Natural killer cell (primary cell): ENCODE data around the gene TMEM120A. TPM values are rescaled to one million over a fixed set of nuclear protein-coding genes. Genes with fewer than 3 reads are reported as not detected.
A peak's percentile ranks its signal among the peaks of the same experiment; 100 is the strongest.

Source experiments
- ATAC-seq, 3 donors: fragments of 150-1000 bp in 2 of 3; fragments of 200-7000 bp in 1 of 3; cut with Tn5 transposase; 1 replicate in 1 of 3; 2 replicates in 2 of 3; pipeline ENCODE4 v1.10.0; 2021; ENCODE audit warnings: mild to moderate bottlenecking in 2 of 3, moderate library complexity in 2 of 3
- DNase-seq, 2 donors: peaks; one replicate each; pipeline versions ENCODE4 v3.0.0 to v3.0.0-alpha.2; 2013 to 2021; ENCODE audit warnings: mixed read lengths in 1 of 2
- H3K27ac ChIP-seq: one replicate; pipeline ENCODE4 v1.5.1; 2013; ENCODE audit warnings: mild to moderate bottlenecking, low read length
- H3K27me3 ChIP-seq: one replicate; pipeline ENCODE4 v1.6.1; 2013; ENCODE audit warnings: low read length; ENCODE audit not compliant: control insufficient read depth, insufficient read depth
- H3K36me3 ChIP-seq: one replicate; pipeline ENCODE4 v1.6.1; 2013; ENCODE audit warnings: low read length; ENCODE audit not compliant: control insufficient read depth, insufficient read depth
- H3K4me1 ChIP-seq: one replicate; pipeline ENCODE4 v1.6.1; 2013; ENCODE audit warnings: low read length; ENCODE audit not compliant: control insufficient read depth, insufficient read depth
- H3K4me3 ChIP-seq: one replicate; pipeline ENCODE4 v1.5.1; 2013; ENCODE audit warnings: low read length
- H3K9me3 ChIP-seq: one replicate; pipeline ENCODE4 v1.6.1; 2013; ENCODE audit warnings: low read length; ENCODE audit not compliant: control insufficient read depth, insufficient read depth
- H3K27ac Mint-ChIP-seq, 2 donors: one replicate each; pipeline ENCODE4 v1.8.0; 2022; ENCODE audit warnings: mild to moderate bottlenecking in 2 of 2, mixed read lengths in 2 of 2, moderate library complexity in 1 of 2
- H3K27me3 Mint-ChIP-seq, 2 donors: one replicate each; pipeline ENCODE4 v1.8.0; 2022; ENCODE audit warnings: low read depth in 2 of 2, mixed read lengths in 2 of 2
- H3K36me3 Mint-ChIP-seq: one replicate; pipeline ENCODE4 v1.8.0; 2022; ENCODE audit warnings: mixed read lengths
- H3K4me1 Mint-ChIP-seq, 2 donors: one replicate each; pipeline ENCODE4 v1.8.0; 2022; ENCODE audit warnings: mixed read lengths in 2 of 2
- H3K4me3 Mint-ChIP-seq: one replicate; pipeline ENCODE4 v1.8.0; 2022; ENCODE audit warnings: mild to moderate bottlenecking, moderate library complexity, mixed read lengths
- H3K9me3 Mint-ChIP-seq, 2 donors: one replicate each; pipeline ENCODE4 v1.8.0; 2022; ENCODE audit warnings: mixed read lengths in 2 of 2
- CTCF ChIP-seq: fragments of 200-600 bp; IDR thresholded peaks from one replicate; pipeline ENCODE4 v1.8.0; 2022; ENCODE audit warnings: antibody characterized with exemption
- WGBS: methylation state at CpG from one replicate; pipeline ENCODE4 v1.1.7; 2013; ENCODE audit warnings: missing lambda C conversion rate; ENCODE audit not compliant: insufficient coverage; 5-methylcytosine and 5-hydroxymethylcytosine counted together
- intact Hi-C: fragments of 100-400 bp; cut with micrococcal nuclease; formaldehyde crosslinking; loops from one replicate; pipeline ENCODE4 v1.14.2; 2022
- total RNA-seq, 4 donors: library from RNA; stranded (reverse); fragments of 120-200 nt in 1 of 4; gene quantifications; one replicate each; pipeline versions ENCODE4 v1.2.3 to v1.2.4, GENCODE V29; 2013 to 2022

The TMEM120A gene
- total RNA-seq, 3 donors from 2014 or later (not counting 1 experiment from before 2014, with no cell fraction given), result 24.3 to 38.1 (median 34.6) TPM

DNA sequence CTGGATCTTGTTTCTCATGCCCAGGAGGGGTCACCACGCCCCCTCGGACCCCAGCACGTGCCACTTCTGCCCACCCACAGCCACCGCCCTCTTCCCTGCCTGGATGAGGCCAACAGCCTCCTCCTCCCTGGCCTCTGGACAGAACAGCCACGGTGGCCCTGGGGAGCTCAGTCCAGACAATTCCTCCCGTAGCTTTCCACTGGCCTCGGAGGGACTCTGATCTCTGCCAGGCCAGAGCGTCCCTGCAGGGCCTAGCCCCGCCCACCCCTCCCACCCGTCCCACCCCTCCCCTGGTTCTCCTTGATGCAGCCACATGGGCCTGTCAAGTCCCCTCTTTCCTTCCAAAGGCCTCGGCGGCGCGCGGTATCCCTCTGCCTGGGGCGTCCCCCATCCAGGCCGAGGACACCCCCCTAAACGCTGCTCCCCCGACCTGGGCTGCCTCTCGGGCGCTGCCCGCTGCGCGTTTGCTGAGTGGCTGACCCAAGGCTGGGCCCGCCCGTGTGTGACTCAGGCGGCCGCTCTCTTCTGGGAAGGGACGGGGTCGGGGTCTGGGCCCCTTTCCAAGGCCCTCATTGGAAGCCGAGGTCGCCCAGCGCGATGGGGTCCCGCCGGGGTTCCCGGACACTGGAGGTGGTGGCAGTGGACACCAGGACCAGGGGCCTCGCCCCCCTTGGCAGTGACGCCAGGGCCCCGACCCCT is 557 bp downstream of the TMEM120A start:
- H3K27ac Mint-ChIP-seq, result peak overlapping the region; percentile 23 to 76

GRCh38 chr7:75992083-75992755 is 2.2 kb downstream of the TMEM120A start:
- no peaks in the 10 kb centered on the region for H3K27me3 Mint-ChIP-seq

More for the DNA sequence above, 557 bp downstream of the TMEM120A start:
- H3K4me1 Mint-ChIP-seq, result peaks cover 18 to 52% of the 10 kb centered on the region in 2 donors
- peaks cover 32% of the 10 kb centered on the region for H3K4me1 ChIP-seq
- H3K9me3 ChIP-seq, result no peaks in the 10 kb centered on the region
- peak overlapping the region; percentile 83 for H3K4me3 Mint-ChIP-seq
- H3K4me3 ChIP-seq, result peak overlapping the region; percentile 89
- WGBS, result 8% methylated on average over 38 of the region's 40 CpGs
- H3K27ac ChIP-seq, result peak overlapping the region; percentile 53
- H3K36me3 ChIP-seq, result no peaks in the 10 kb centered on the region
- TF ChIP-seq CTCF, result no peak
- H3K27me3 Mint-ChIP-seq, result no peaks in the 10 kb centered on the region
- peak; percentile 34 to 50 for DNase-seq
- no peaks in the 10 kb centered on the region for H3K27me3 ChIP-seq
- H3K9me3 Mint-ChIP-seq, result no peaks in the 10 kb centered on the region
- H3K36me3 Mint-ChIP-seq, result no peaks in the 10 kb centered on the region
- peak; percentile 3 to 6 (median 6) for ATAC-seq
- intact Hi-C loops, result no loop called here

GRCh38 chr7:75991531-75992082 is 2.8 kb downstream of the TMEM120A start:
- H3K27ac ChIP-seq, result no peak overlapping the region
- no peaks in the 10 kb centered on the region for H3K36me3 Mint-ChIP-seq
- H3K4me1 ChIP-seq, result peaks cover 26% of the 10 kb centered on the region
- no peak overlapping the region for H3K4me3 Mint-ChIP-seq
- H3K27ac Mint-ChIP-seq, result peak overlapping the region in 1 of 2 donors; percentile 22
- H3K36me3 ChIP-seq, result peaks cover 14% of the 10 kb centered on the region
- no peaks in the 10 kb centered on the region for H3K9me3 Mint-ChIP-seq
- H3K4me1 Mint-ChIP-seq, result peaks cover 6 to 40% of the 10 kb centered on the region in 2 donors
- DNase-seq (no peak), ATAC-seq (no peak)
- no peak for TF ChIP-seq CTCF
- H3K27me3 ChIP-seq, result no peaks in the 10 kb centered on the region
- intact Hi-C loops, result no loop called here
- no peak overlapping the region for H3K4me3 ChIP-seq
- H3K9me3 ChIP-seq, result no peaks in the 10 kb centered on the region
- WGBS, result 99% methylated on average over 9 of the region's 9 CpGs
- no peaks in the 10 kb centered on the region for H3K27me3 Mint-ChIP-seq

More at GRCh38 chr7:75992083-75992755, 2.2 kb downstream of the TMEM120A start:
- no peaks in the 10 kb centered on the region for H3K27me3 ChIP-seq
- peaks cover 8% of the 10 kb centered on the region for H3K36me3 ChIP-seq
- Mint-ChIP-seq H3K36me3 (no peaks in the 10 kb centered on the region), H3K9me3 (no peaks in the 10 kb centered on the region), H3K4me3 (no peak overlapping the region), H3K27ac (no peak overlapping the region), H3K4me1 (peaks cover 12 to 46% of the 10 kb centered on the region in 2 donors)
- no peak overlapping the region for H3K4me3 ChIP-seq
- ATAC-seq (no peak), DNase-seq (no peak)
- no peak overlapping the region for H3K27ac ChIP-seq
- no peak for TF ChIP-seq CTCF
- intact Hi-C loops, result no loop called here
- H3K4me1 ChIP-seq, result peaks cover 31% of the 10 kb centered on the region
- H3K9me3 ChIP-seq, result no peaks in the 10 kb centered on the region
- 94% methylated on average over 17 of the region's 20 CpGs for WGBS
